MM.1S (cell line): ENCODE measurements around the gene ZNF862.

Source experiments
- DNase-seq: peaks from one replicate; pipeline ENCODE4 v3.0.0-alpha.2; 2015
- H2AFZ ChIP-seq: fragments of 300-600 bp; sonication (generic); 2 replicates; pipeline ENCODE4 v1.6.0; 2016; ENCODE audit warnings: antibody characterized with exemption, low read length
- H3F3A ChIP-seq: fragments of 300-600 bp; sonication (generic); 2 replicates; pipeline ENCODE4 v1.6.1; 2016; ENCODE audit warnings: mild to moderate bottlenecking, antibody characterized with exemption, low read length, moderate library complexity, mixed read lengths; ENCODE audit not compliant: insufficient read depth
- H3K27ac ChIP-seq: fragments of 300-600 bp; sonication (generic); 2 replicates; pipeline ENCODE4 v1.5.1; 2016; ENCODE audit warnings: mild to moderate bottlenecking, low read length
- H3K27me3 ChIP-seq: fragments of 300-600 bp; sonication (generic); replicated peaks from 2 replicates; pipeline ENCODE4 v1.6.0; 2016; ENCODE audit warnings: low read length; ENCODE audit not compliant: insufficient read depth
- H3K36me3 ChIP-seq: fragments of 300-600 bp; sonication (generic); replicated peaks from 2 replicates; pipeline ENCODE4 v1.6.1; 2016; ENCODE audit warnings: mild to moderate bottlenecking, low read length, mixed read lengths; ENCODE audit not compliant: insufficient read depth
- H3K4me1 ChIP-seq: fragments of 300-600 bp; sonication (generic); 2 replicates; pipeline ENCODE4 v1.6.1; 2016; ENCODE audit warnings: low read length, mixed read lengths
- H3K4me2 ChIP-seq: fragments of 300-600 bp; sonication (generic); 2 replicates; pipeline ENCODE4 v1.6.0; 2016; ENCODE audit warnings: low read depth, low read length
- H3K4me3 ChIP-seq: fragments of 300-600 bp; sonication (generic); 2 replicates; pipeline ENCODE4 v1.5.1; 2016; ENCODE audit warnings: low read length, mixed read lengths
- H3K79me2 ChIP-seq: fragments of 300-600 bp; sonication (generic); 2 replicates; pipeline ENCODE4 v1.6.1; 2016; ENCODE audit warnings: mixed run types, low read length, mixed read lengths
- H3K9ac ChIP-seq: fragments of 300-600 bp; sonication (generic); 2 replicates; pipeline ENCODE4 v1.6.1; 2016; ENCODE audit warnings: low read length, mixed read lengths
- H3K9me2 ChIP-seq: fragments of 300-600 bp; sonication (generic); replicated peaks from 2 replicates; pipeline ENCODE4 v1.6.1; 2016; ENCODE audit warnings: mild to moderate bottlenecking, low read length, mixed read lengths; ENCODE audit not compliant: insufficient read depth
- H3K9me3 ChIP-seq: fragments of 300-600 bp; sonication (generic); replicated peaks from 2 replicates; pipeline ENCODE4 v1.6.1; 2016; ENCODE audit warnings: mild to moderate bottlenecking, low read length, mixed read lengths; ENCODE audit not compliant: insufficient read depth
- H4K20me1 ChIP-seq: fragments of 300-600 bp; sonication (generic); 2 replicates; pipeline ENCODE4 v1.6.1; 2016; ENCODE audit warnings: mild to moderate bottlenecking, low read length, moderate library complexity, mixed read lengths; ENCODE audit not compliant: insufficient read depth
- CTCF ChIP-seq: fragments of 300-600 bp; sonication (generic); IDR thresholded peaks from 2 replicates; pipeline ENCODE4 v1.5.1; 2016; ENCODE audit warnings: antibody characterized with exemption, low read length, mixed read lengths
- EZH2 ChIP-seq: fragments of 300-600 bp; sonication (generic); optimal IDR thresholded peaks from 2 replicates; pipeline ENCODE3; 2017; ENCODE audit warnings: low read depth, mild to moderate bottlenecking, antibody characterized with exemption, low read length, mixed read lengths
- EZH2phosphoT487 ChIP-seq: fragments of 300-600 bp; sonication (generic); IDR thresholded peaks from 2 replicates; pipeline ENCODE4 v1.6.1; 2018; ENCODE audit warnings: antibody characterized with exemption, low read length

Gene ZNF862

GRCh38 chr7:149850716-149851115, 12.5 kb downstream of the ZNF862 start:
- TF ChIP-seq CTCF: no peak
- TF ChIP-seq EZH2: no peak
- H3K4me2 ChIP-seq: no peak overlapping the region
- no peaks in the 10 kb centered on the region for H3K9me2 ChIP-seq
- no peaks in the 10 kb centered on the region for H4K20me1 ChIP-seq
- no peaks in the 10 kb centered on the region for H3K4me1 ChIP-seq
- no peaks in the 10 kb centered on the region for H3K36me3 ChIP-seq
- H3K9ac ChIP-seq: no peak overlapping the region
- no peak overlapping the region for H3K27ac ChIP-seq
- H3K4me3 ChIP-seq: no peak overlapping the region
- no peaks in the 10 kb centered on the region for H3K9me3 ChIP-seq
- no peaks in the 10 kb centered on the region for H3K27me3 ChIP-seq
- no peaks in the 10 kb centered on the region for H3K79me2 ChIP-seq
- H2AFZ ChIP-seq: no peak overlapping the region
- DNase-seq: no peak
- no peaks in the 10 kb centered on the region for H3F3A ChIP-seq

GRCh38 chr7:149851449-149851848, 13.3 kb downstream of the ZNF862 start:
- TF ChIP-seq CTCF (no peak), EZH2phosphoT487 (no peak), EZH2 (no peak)
- Histone ChIP-seq H3K4me1 (no peaks in the 10 kb centered on the region), H3K4me2 (no peak overlapping the region), H3K27ac (no peak overlapping the region), H3K9me2 (no peaks in the 10 kb centered on the region), H4K20me1 (no peaks in the 10 kb centered on the region), H2AFZ (no peak overlapping the region), H3K9me3 (no peaks in the 10 kb centered on the region), H3K9ac (no peak overlapping the region), H3K79me2 (no peaks in the 10 kb centered on the region), H3K36me3 (no peaks in the 10 kb centered on the region), H3K4me3 (no peak overlapping the region), H3K27me3 (no peaks in the 10 kb centered on the region), H3F3A (no peaks in the 10 kb centered on the region)
- no peak for DNase-seq

GRCh38 chr7:149853157-149853556, 15.0 kb downstream of the ZNF862 start:
- H3K4me1 ChIP-seq: no peaks in the 10 kb centered on the region
- no peak overlapping the region for H3K9ac ChIP-seq
- no peak for DNase-seq
- H3K4me3 ChIP-seq: no peak overlapping the region
- no peaks in the 10 kb centered on the region for H3K36me3 ChIP-seq
- TF ChIP-seq CTCF: no peak
- TF ChIP-seq EZH2: no peak
- TF ChIP-seq EZH2phosphoT487: no peak
- H3K9me3 ChIP-seq: no peaks in the 10 kb centered on the region
- no peaks in the 10 kb centered on the region for H3F3A ChIP-seq
- H3K27me3 ChIP-seq: no peaks in the 10 kb centered on the region
- no peaks in the 10 kb centered on the region for H3K79me2 ChIP-seq
- no peak overlapping the region for H3K27ac ChIP-seq
- H4K20me1 ChIP-seq: no peaks in the 10 kb centered on the region
- H3K4me2 ChIP-seq: no peak overlapping the region
- H3K9me2 ChIP-seq: no peaks in the 10 kb centered on the region
- H2AFZ ChIP-seq: no peak overlapping the region
